GM20000 (cell line): ENCODE data around the gene LRMDA.

Source experiments
- DNase-seq: peaks from one replicate; pipeline ENCODE4 v3.0.0; 2012; ENCODE audit warnings: low spot score
- TF ChIP-seq, protein P1 (sequence below): IDR thresholded peaks from 2 replicates; pipeline ENCODE4 v1.5.1; 2012; ENCODE audit warnings: mild to moderate bottlenecking, control low read depth; ENCODE audit errors: extremely low read depth, missing control alignments

Gene LRMDA

DNA sequence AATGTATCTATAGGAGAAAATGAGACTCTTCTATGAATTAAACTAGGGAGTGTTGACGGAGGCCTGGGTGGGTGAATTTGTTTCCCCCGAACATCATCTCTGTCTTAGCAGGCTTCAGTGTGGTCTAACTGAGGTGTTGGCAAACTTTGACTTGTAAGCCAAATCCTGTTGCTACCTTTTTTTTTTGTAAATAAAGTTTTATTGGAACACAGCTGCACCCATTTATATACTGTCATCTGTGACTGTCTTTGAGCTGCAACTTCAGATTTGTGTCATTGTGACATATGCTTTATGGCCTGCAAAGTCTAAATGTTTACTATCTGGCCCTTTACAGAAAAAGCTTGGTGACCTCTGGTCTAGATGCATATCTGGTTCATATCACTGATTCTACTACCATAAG, 455.9 kb downstream of the LRMDA start:
- DNase-seq: no peak

GRCh38 chr10:75887992-75888680, 456.7 kb downstream of the LRMDA start:
- TF ChIP-seq, protein P1, sequence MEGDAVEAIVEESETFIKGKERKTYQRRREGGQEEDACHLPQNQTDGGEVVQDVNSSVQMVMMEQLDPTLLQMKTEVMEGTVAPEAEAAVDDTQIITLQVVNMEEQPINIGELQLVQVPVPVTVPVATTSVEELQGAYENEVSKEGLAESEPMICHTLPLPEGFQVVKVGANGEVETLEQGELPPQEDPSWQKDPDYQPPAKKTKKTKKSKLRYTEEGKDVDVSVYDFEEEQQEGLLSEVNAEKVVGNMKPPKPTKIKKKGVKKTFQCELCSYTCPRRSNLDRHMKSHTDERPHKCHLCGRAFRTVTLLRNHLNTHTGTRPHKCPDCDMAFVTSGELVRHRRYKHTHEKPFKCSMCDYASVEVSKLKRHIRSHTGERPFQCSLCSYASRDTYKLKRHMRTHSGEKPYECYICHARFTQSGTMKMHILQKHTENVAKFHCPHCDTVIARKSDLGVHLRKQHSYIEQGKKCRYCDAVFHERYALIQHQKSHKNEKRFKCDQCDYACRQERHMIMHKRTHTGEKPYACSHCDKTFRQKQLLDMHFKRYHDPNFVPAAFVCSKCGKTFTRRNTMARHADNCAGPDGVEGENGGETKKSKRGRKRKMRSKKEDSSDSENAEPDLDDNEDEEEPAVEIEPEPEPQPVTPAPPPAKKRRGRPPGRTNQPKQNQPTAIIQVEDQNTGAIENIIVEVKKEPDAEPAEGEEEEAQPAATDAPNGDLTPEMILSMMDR: no peak
- DNase-seq: no peak

More for the DNA sequence above, 455.9 kb downstream of the LRMDA start:
- TF ChIP-seq, protein P1: no peak

DNA sequence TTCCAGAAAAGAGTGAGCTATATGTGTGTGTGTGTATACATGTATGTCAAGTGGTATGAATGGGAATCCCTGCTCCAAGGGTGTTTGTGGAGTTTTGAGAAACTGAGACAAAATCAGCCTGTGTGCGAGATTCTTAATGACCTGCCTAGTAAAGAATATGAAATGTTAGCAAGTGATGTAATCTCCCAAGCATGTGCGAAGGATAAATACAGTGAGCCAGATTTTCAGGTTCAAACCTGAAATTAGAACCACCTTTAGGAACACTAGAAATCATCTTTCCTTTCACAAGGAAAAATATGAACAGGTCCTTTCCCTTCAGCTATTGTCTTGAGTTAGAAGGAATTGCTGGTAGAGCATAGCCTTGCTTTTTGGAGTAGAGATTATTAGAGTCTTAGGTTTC, 457.6 kb downstream of the LRMDA start:
- no peak for DNase-seq
- TF ChIP-seq, protein P1: no peak

- TF ChIP-seq, protein P1: no peak
- no peak for DNase-seq
Measured at GRCh38 chr10:75894761-75895160, 463.3 kb downstream of the LRMDA start.

- TF ChIP-seq, protein P1: no peak
Measured at GRCh38 chr10:75895259-75895658, 463.8 kb downstream of the LRMDA start.

GRCh38 chr10:75899816-75900390, 468.5 kb downstream of the LRMDA start:
- TF ChIP-seq, protein P1: no peak
- DNase-seq: no peak

More at GRCh38 chr10:75895259-75895658, 463.8 kb downstream of the LRMDA start:
- no peak for DNase-seq

GRCh38 chr10:75902816-75903215, 471.4 kb downstream of the LRMDA start:
- no peak for DNase-seq
- TF ChIP-seq, protein P1: no peak
